Hypothalamus (tissue), 51 donors: ENCODE measurements around the gene ZFP69.

ENCODE experiments used
- DNase-seq, 51 donors: peaks; one replicate each; lab custom pipeline; 2025; lab: John Stamatoyannopoulos, UW

ZFP69 gene

GRCh38 chr1:40507973-40508372 lies 30.9 kb downstream of the ZFP69 start:
- DNase-seq, result no peak

DNA sequence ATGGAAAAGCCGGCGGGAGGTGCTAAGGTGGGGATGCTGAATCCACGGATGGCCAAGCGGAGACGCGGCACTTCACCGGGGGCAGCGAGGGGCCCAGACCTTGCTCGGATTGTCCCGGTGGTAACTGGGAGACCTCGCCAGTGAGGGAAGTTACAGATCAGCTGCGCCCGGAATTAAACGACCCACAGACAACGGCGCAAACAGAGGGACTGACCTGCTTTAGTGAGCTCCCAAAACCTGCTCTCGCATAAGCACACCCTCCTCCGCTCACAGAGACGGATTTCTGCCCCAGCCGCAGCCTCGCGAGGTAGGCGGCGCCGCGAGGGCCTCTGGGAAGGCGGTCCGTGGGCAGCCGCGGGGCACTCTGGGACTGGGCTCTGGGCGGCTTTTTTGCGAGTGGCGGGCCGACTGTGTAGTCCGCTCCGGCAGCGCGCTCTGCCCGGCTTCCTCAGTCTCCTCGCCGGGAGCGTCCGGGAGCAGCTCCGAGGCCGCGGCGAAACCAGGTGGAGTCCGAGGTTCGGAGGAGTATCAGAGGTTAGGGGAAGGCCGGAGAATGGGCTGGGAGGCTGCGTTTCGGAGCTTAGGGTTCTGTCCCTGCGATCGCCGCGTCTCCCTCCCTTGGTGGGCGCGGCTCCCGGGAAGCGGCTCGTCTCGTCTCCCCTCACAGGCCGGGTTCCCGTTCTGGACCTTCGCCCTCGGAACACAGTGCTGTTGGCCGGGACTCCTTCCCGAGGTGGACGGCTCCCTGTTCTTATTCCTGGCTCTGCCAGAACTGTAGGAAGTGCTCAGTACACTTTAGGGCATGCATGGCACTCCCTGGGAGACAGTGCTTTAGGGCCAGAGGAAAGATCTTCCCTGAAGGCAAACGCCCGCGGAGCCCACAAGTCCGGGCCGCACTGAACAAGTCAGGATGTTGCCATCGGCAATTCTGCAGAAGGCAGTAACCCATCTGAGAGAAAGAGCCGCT lies 31.6 kb downstream of the ZFP69 start, which contains the start of gene EXO5:
Gene EXO5 (plus strand): TSS at position 393 of the 967 bp plus-strand sequence. CDS start 5,778 bp downstream, outside the sequence.
- peak; percentile 13 to 87 (median 59) for DNase-seq

- no peak for DNase-seq
Measured at GRCh38 chr1:40519517-40519916, 42.4 kb downstream of the ZFP69 start.

DNA sequence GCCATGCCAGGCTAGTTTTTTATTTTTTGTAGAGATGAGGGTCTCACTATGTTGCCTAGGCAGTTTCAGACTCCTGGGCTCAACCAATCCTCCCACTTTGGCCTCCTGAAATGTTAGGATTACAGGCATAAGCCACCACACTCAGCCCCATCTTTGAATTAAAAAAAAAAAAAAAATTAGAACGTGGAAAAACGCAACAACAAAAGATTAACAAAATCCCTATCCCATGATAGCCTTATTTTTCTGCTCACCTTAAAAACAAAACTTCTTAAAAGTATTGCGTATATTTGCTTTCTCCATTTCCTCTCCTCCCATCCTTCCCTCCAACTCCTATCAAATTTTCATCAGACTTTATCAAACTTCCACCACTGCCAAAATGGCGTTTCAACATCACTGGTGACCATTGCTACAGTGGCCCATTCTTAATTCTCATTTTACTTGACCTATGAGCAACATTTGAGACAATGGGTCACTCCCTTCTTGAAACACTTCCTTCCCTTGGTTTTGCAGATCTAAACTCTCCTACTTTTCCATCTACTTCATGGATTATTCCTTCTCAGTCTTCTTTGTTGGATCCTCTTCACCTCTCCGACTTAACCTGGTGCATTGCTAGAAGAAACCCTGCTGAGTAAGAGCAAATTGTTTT lies 53.8 kb downstream of the ZFP69 start:
- no peak for DNase-seq

DNA sequence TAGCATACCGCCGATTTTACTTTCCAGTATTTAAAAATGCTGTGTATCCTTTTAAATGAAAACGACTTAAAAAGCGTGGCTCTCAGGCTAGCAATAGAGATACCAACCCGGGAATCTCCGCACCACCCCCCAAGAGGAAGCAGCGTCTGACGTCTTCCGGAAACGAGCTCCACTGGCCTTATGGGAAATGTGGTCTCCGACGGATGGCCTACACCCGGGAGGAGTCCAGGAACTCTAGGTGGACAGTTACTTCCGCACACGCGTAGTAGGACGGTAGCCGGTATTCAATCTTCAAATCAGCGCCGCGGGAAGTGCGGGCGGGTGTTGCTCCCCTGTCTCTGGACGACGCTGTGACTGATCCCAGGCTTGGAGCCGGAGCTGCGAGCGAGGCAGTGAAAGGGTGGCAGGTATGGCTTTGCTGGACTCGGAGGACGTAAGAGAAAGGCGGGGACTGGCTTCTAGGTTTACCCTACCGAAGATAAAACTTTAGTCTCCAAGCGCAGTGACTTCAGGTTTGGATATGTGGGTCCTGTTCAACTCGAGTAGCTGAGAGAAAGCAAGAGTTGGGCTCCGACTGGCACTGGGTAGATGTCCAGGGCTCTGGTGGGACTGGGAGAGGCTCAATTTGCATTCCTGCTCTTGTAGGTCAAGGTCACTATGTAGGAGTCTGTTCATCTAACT lies 54.4 kb downstream of the ZFP69 start, which contains the start of gene ZNF684:
Gene ZNF684 (plus strand): TSS at position 257 of the 681 bp plus-strand sequence. CDS start 1,530 bp downstream, outside the sequence.
- DNase-seq, result peak; percentile 14 to 93 (median 81)

- DNase-seq, result no peak
Measured at GRCh38 chr1:40532062-40532389, 54.9 kb downstream of the ZFP69 start.

GRCh38 chr1:40532844-40533424 lies 55.8 kb downstream of the ZFP69 start:
- DNase-seq, result peak in 7 of 51 donors; percentile 1 to 31 (median 6)

DNA sequence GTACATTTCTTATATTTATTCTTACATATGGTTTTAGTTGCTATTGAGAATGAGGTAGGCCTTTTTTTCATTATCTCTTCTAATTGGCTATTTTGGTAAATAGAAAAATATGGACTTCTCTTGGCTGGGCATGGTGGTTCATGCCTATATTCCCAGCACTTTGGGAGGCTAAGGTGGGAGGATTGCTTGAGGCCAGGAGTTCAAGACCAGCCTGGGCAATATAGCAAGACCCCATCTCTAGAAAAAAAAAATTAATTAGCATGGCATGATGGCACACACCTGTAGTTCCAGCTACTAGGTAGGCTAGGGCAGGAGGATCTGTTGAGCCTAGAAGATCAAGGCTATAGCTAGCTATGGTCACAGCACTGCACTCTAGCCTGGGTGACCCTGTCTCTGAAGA lies 57.5 kb downstream of the ZFP69 start:
- no peak for DNase-seq

GRCh38 chr1:40535732-40536131 lies 58.6 kb downstream of the ZFP69 start:
- DNase-seq, result no peak

DNA sequence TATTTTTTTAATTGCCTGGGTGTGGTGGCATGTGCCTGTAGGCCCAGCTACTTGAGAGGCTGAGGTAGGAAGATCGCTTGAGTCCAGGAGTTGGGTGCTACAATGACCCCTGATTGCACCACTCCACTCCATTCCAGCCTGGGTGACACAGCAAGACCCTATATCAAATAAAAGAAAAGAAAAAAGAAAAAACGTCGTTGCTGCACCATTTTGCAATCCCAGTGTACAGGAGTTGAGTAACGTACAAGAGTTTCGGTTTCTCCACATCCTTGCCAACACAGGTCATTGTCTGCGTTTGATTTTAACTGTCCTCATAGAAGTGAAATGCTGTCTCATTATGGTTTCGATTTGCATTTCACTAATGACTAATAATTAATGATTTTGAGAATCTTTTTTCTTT lies 62.2 kb downstream of the ZFP69 start:
- no peak for DNase-seq
